Activated T-cell treated with anti-CD3 and anti-CD28 coated beads, Interleukin-2, amount 50 U/mL, for 72 hours (primary cell): ENCODE measurements around the gene ZNF839. TPM values are rescaled to one million over a fixed set of nuclear protein-coding genes. Genes with fewer than 3 reads are reported as not detected.
A peak's percentile ranks its signal among the peaks of the same experiment; 100 is the strongest.

Experiments used
- ATAC-seq, 2 donors: fragments of 150-1000 bp; cut with Tn5 transposase; replicated peaks in 1 of 2; 2 replicates each; pipeline ENCODE4 v1.10.0; 2021; ENCODE audit warnings: moderate library complexity in 2 of 2, mild to moderate bottlenecking in 1 of 2
- DNase-seq, 2 donors: peaks; one replicate each; pipeline ENCODE4 v3.0.0; 2021 to 2022; ENCODE audit warnings: mixed read lengths in 1 of 2
- H3K27ac Mint-ChIP-seq: one replicate; pipeline ENCODE4 v1.8.0; 2022; ENCODE audit warnings: mild to moderate bottlenecking, moderate library complexity, mixed read lengths
- H3K27me3 Mint-ChIP-seq: one replicate; pipeline ENCODE4 v1.8.0; 2022; ENCODE audit warnings: low read depth, mixed read lengths
- H3K36me3 Mint-ChIP-seq, 2 donors: one replicate each; pipeline ENCODE4 v1.8.0; 2022; ENCODE audit warnings: mixed read lengths in 2 of 2, mild to moderate bottlenecking in 1 of 2; ENCODE audit not compliant: insufficient read depth in 2 of 2
- H3K4me1 Mint-ChIP-seq: one replicate; pipeline ENCODE4 v1.8.0; 2022; ENCODE audit warnings: low read depth, mixed read lengths
- H3K4me3 Mint-ChIP-seq, 2 donors: one replicate each; pipeline ENCODE4 v1.8.0; 2022; ENCODE audit warnings: mild to moderate bottlenecking in 2 of 2, mixed read lengths in 2 of 2, moderate library complexity in 2 of 2
- H3K9me3 Mint-ChIP-seq, 2 donors: one replicate each; pipeline ENCODE4 v1.8.0; 2022; ENCODE audit warnings: mixed read lengths in 2 of 2
- total RNA-seq, 2 donors: library from RNA; stranded (reverse); gene quantifications; one replicate each; pipeline ENCODE4 v1.2.3, GENCODE V29; 2022

ZNF839 gene
- total RNA-seq, 2 donors from 2014 or later: 18.1 to 21.5 TPM

- Mint-ChIP-seq H3K4me1 (no peaks in the 10 kb centered on the region), H3K9me3 (no peaks in the 10 kb centered on the region), H3K36me3 (peaks cover 2 to 23% of the 10 kb centered on the region in 2 donors), H3K27ac (peak overlapping the region; percentile 50), H3K27me3 (no peaks in the 10 kb centered on the region), H3K4me3 (no peak overlapping the region)
- ATAC-seq (no peak), DNase-seq (no peak)
These were observed 33.6 kb downstream of the ZNF839 start for GRCh38 chr14:102353126-102353619.

DNA sequence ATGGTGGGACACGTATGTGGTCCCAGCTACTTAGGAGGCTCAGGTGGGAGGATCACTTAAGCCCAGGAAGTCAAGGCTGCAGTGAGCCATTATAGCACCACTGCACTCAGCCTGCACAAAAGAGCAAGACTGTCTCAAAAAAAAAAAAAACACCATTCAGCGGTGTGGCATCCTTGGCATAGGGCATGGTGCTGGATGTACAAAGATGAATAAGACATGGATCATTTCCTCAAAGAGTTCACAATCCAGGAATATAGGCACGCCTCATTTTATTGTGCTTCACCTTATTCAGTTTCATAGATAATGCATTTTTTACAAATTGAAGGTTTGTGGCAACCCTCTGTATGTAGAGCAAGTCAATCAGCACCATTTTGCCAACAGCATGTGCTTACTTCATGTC, 36.7 kb downstream of the ZNF839 start:
- Mint-ChIP-seq H3K27me3 (no peaks in the 10 kb centered on the region), H3K4me1 (peaks cover 16% of the 10 kb centered on the region), H3K27ac (no peak overlapping the region), H3K9me3 (no peaks in the 10 kb centered on the region), H3K36me3 (peaks cover 2 to 14% of the 10 kb centered on the region in 2 donors), H3K4me3 (no peak overlapping the region)
- DNase-seq (no peak), ATAC-seq (no peak)

DNA sequence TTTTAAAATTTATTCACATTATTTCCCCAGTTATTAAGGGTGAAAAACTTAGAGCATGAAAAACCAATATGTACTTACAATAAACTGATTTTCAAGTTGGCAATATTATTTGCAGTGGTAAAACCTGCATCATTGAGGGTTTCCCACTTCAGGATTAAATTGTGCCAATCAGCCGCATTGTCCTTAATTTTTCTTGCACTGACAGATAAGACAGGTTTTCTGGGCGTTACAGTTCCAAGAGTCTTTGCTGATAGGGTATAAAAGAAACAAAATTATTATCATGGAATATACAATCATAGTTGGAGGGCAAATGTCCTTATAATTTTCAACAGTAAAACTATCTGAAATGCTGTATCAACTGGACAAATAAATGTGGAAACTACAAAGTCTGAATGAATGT, 39.8 kb downstream of the ZNF839 start:
- Mint-ChIP-seq H3K36me3 (peaks cover 2 to 10% of the 10 kb centered on the region in 2 donors), H3K27me3 (no peaks in the 10 kb centered on the region), H3K27ac (no peak overlapping the region), H3K4me1 (peaks cover 25% of the 10 kb centered on the region), H3K4me3 (no peak overlapping the region), H3K9me3 (no peaks in the 10 kb centered on the region)
- ATAC-seq (no peak), DNase-seq (no peak)

DNA sequence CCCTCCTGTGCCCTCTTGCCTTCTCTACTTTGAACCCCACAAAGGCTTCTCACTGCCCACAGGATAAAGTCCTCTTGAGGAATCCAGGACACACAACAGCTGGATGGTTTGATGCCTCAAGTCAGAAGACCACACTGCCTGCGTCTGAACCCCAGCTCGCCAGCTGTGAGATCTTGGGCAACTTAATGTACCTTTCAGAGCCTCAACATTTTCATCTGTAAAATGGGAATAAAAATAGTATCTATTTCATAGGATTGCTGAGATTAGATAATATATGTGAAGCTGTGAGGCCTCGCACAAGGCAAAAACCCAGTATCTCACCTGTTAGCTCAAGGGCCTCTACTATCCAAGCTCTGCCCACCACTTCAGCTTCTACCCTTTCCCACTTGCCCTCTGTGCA, 40.8 kb downstream of the ZNF839 start:
- Mint-ChIP-seq H3K4me3 (no peak overlapping the region), H3K27ac (peak overlapping the region; percentile 75), H3K4me1 (peaks cover 25% of the 10 kb centered on the region), H3K9me3 (no peaks in the 10 kb centered on the region), H3K36me3 (peaks cover 2 to 9% of the 10 kb centered on the region in 2 donors), H3K27me3 (no peaks in the 10 kb centered on the region)
- ATAC-seq (no peak), DNase-seq (no peak)

DNA sequence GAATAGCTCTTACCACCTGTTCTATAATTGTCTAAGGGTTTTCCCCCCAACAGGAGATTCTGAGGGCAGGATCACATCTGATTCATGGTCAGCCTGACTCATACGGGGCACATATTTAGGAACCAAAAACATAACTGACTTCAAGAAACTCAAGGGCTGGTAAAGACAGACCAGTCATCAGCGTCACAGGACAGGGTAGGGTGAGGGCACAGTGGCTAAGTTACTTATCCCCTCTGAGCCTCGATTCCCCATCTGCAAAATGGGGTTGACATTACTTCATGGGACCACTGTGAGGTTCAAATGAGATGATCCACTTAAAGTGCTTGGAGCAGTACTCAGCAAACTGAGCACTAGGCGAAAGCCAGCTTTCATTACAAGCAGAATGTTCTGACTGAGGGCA, 42.5 kb downstream of the ZNF839 start:
- peak overlapping the region; percentile 77 to 88 for H3K4me3 Mint-ChIP-seq
- ATAC-seq: peak; percentile 83 to 86
- H3K27me3 Mint-ChIP-seq: no peaks in the 10 kb centered on the region

GRCh38 chr14:102362545-102363181, 43.1 kb downstream of the ZNF839 start, which contains the start of the genes CINP and TECPR2:
Gene CINP (minus strand): TSS chr14:102362890. CDS start chr14:102362851, 39 bp downstream.
Gene TECPR2 (plus strand): TSS chr14:102362941. CDS start chr14:102376722, 13,781 bp downstream.
- peaks cover 2 to 6% of the 10 kb centered on the region in 2 donors for H3K36me3 Mint-ChIP-seq
- peak; percentile 88 to 89 for ATAC-seq
- DNase-seq: peak; percentile 97 to 98
- peak within 1 kb of the TSS; percentile 77 to 88 for H3K4me3 Mint-ChIP-seq
- no peaks in the 10 kb centered on the region for H3K27me3 Mint-ChIP-seq
- peak within 1 kb of the TSS; percentile 88 for H3K27ac Mint-ChIP-seq
- H3K4me1 Mint-ChIP-seq: peaks cover 36% of the 10 kb centered on the region
- no peaks in the 10 kb centered on the region for H3K9me3 Mint-ChIP-seq

More for the DNA sequence above, 42.5 kb downstream of the ZNF839 start:
- Mint-ChIP-seq H3K4me1 (peaks cover 30% of the 10 kb centered on the region), H3K27ac (peak overlapping the region; percentile 88), H3K36me3 (peaks cover 2 to 6% of the 10 kb centered on the region in 2 donors), H3K9me3 (no peaks in the 10 kb centered on the region)
- peak; percentile 68 to 76 for DNase-seq

DNA sequence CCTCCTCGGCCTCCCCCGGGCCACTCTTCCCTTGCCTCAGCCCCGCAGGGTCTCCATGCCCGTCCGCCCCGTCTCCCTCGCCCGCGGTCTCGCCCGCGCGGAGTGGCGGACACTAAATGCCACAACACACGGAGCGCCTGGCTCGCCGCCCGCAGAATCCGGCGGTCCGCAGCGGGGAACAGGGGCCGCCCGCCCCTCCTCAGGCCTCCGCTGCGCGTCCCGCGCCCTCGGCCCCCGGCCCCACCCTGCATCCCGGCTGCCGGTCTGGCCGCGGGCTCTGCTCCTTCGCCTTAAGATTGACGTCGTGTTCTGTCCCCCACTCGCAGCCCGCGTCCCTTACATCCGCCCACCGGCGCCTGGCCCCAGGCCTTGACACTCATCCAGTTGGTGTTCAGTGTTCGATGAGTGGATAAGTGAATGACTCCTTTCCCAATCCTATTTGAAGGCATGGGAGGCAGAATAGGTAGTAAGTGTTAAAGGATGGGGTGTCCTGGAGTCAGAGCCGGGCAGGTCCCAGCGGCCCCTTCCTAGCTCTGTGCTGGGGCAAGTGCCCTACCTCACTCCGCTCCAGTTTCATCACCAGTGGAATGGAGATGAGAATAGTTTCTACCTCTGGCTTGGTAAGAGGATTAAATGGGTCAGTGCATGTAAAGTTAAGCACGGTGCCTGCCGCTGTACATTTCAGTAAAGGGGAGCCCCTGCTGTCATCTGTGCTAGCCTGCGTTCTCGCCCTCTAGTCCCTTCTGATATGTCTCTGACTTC, 43.8 kb downstream of the ZNF839 start:
- ATAC-seq (peak; percentile 14 to 37), DNase-seq (peak; percentile 50 to 52)
- Mint-ChIP-seq H3K27ac (peak overlapping the region; percentile 79), H3K4me3 (no peak overlapping the region), H3K27me3 (no peaks in the 10 kb centered on the region), H3K9me3 (no peaks in the 10 kb centered on the region), H3K4me1 (peaks cover 43% of the 10 kb centered on the region), H3K36me3 (peaks cover 0 to 2% of the 10 kb centered on the region in 2 donors)

DNA sequence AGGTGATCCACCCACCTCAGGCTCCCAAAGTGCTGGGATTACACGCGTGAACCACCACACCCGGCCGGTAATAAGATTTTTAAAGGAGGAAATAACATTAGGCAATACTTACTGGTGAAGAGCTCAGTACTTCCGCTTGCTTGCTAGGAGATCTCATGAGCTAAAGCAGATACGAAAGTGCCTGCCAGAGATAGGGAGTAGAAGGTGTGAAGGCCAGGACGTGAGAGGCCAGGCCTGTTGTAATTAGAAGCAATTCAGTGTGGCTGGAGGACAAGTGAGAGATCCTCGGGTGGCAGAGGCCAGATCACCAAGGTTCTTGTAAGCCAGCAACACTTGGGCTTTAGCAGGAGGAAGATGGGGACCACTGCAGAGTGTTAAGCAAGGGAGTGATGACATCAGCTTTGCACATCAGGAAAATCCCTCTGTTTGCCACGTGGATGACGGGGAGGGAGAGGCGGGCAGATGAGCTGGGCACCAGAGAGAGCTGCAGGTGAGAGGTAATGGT, 50.8 kb downstream of the ZNF839 start:
- Mint-ChIP-seq H3K27ac (peak overlapping the region; percentile 1), H3K36me3 (no peaks in the 10 kb centered on the region), H3K4me1 (peaks cover 59% of the 10 kb centered on the region), H3K9me3 (no peaks in the 10 kb centered on the region), H3K4me3 (peak overlapping the region in 1 of 2 donors; percentile 25), H3K27me3 (no peaks in the 10 kb centered on the region)
- no peak for DNase-seq
- no peak for ATAC-seq

GRCh38 chr14:102371361-102371760, 51.8 kb downstream of the ZNF839 start:
- no peaks in the 10 kb centered on the region for H3K9me3 Mint-ChIP-seq
- ATAC-seq: no peak
- no peaks in the 10 kb centered on the region for H3K36me3 Mint-ChIP-seq
- H3K4me3 Mint-ChIP-seq: no peak overlapping the region
- DNase-seq: no peak
- H3K4me1 Mint-ChIP-seq: peaks cover 62% of the 10 kb centered on the region
- no peaks in the 10 kb centered on the region for H3K27me3 Mint-ChIP-seq
- H3K27ac Mint-ChIP-seq: no peak overlapping the region

DNA sequence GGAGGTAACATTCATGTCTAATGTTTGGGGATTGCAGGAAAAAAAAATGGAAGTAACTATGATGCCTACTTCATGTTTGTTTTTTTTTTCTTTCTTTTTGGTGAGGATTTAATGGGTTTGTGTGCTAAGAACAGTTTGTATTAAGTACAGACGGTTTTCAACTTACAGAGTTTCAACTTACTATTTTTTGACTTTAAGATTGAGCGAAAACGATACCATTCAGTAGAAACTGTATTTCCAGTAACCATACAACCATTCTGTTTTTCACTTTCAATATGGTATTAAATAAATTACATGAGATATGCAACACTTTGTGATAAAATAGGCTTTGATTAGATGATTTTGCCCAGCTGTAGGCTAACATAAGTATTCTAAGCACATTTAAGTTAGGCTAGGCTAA, 53.6 kb downstream of the ZNF839 start:
- no peak for DNase-seq
- ATAC-seq: no peak
- H3K4me3 Mint-ChIP-seq: peak overlapping the region in 1 of 2 donors; percentile 56
- no peaks in the 10 kb centered on the region for H3K27me3 Mint-ChIP-seq
- H3K9me3 Mint-ChIP-seq: no peaks in the 10 kb centered on the region
- H3K4me1 Mint-ChIP-seq: peaks cover 47% of the 10 kb centered on the region
- H3K27ac Mint-ChIP-seq: no peak overlapping the region
- H3K36me3 Mint-ChIP-seq: no peaks in the 10 kb centered on the region

GRCh38 chr14:102374264-102374663, 54.7 kb downstream of the ZNF839 start:
- ATAC-seq: no peak
- Mint-ChIP-seq H3K36me3 (peaks cover 0 to 2% of the 10 kb centered on the region in 2 donors), H3K9me3 (no peaks in the 10 kb centered on the region), H3K4me1 (peaks cover 40% of the 10 kb centered on the region), H3K27me3 (no peaks in the 10 kb centered on the region), H3K4me3 (no peak overlapping the region), H3K27ac (peak overlapping the region; percentile 43)
- no peak for DNase-seq

DNA sequence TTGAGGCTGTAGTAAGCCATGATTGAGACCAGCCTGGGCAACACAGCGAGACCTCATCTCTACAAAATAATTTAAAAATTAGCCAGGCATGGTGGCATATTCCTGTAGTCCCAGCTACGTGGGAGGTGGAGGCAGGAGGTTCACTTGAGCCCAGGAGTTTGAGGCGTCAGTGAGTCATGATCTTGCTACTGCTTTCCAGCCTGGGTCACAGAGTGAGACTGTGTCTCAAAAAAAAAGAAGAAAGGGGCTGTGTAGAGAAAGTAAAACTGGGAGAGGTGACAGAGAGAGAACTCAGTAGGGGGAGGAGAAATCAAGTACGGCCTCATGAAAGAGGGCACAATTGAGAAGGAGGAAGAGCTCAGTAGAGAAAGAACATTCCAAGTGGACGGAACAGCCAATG, 55.6 kb downstream of the ZNF839 start:
- peak; percentile 76 to 77 for ATAC-seq
- no peak for DNase-seq
- no peaks in the 10 kb centered on the region for H3K9me3 Mint-ChIP-seq
- H3K36me3 Mint-ChIP-seq: peaks cover 0 to 2% of the 10 kb centered on the region in 2 donors
- peak overlapping the region; percentile 40 for H3K27ac Mint-ChIP-seq
- H3K27me3 Mint-ChIP-seq: no peaks in the 10 kb centered on the region
- H3K4me1 Mint-ChIP-seq: peaks cover 39% of the 10 kb centered on the region
- peak overlapping the region; percentile 25 to 30 for H3K4me3 Mint-ChIP-seq

- no peak overlapping the region for H3K27ac Mint-ChIP-seq
- no peak for ATAC-seq
- no peak for DNase-seq
- no peaks in the 10 kb centered on the region for H3K9me3 Mint-ChIP-seq
- peaks cover 0 to 2% of the 10 kb centered on the region in 2 donors for H3K36me3 Mint-ChIP-seq
- no peak overlapping the region for H3K4me3 Mint-ChIP-seq
- H3K27me3 Mint-ChIP-seq: no peaks in the 10 kb centered on the region
- peaks cover 26% of the 10 kb centered on the region for H3K4me1 Mint-ChIP-seq
These were observed 58.1 kb downstream of the ZNF839 start for GRCh38 chr14:102377696-102378095.
